ENCODE data around the gene HESX1.

The HESX1 gene

DNA sequence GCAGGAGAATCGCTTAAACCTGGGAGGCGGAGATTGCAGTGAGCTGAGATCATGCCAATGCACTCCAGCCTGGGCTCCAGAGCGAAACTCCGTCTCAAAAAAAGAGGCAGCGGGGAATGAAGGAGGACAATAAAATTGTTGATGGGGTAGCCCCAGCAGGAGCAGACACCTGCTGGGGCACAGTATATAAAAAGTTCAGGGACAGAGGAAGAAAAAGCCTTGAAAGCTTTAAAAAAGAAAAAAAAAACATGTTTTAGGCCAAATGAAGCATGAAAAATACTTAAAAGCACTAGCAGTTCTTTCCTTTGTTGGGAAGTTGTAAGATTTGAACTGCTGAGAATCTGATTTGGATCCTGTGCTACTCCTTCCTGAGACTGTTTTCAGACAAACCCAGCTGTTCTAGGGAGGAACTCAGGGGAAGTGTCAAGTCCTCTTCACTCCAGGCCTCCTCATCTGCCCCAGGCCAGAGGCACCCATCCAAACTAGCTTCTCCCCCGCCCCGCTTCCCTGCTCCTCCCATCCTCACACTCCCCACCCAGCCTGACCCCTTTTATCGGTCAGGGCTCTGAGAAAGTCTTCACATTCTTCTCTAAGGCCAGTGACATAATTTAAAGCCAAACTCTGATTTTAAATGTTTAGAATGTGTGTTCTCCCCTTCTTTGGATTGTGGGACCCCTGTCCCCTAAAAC lies 39.6 kb downstream of the HESX1 start:
- H3K27ac ChIP-seq: no peak overlapping the region
- TF ChIP-seq, protein P1, sequence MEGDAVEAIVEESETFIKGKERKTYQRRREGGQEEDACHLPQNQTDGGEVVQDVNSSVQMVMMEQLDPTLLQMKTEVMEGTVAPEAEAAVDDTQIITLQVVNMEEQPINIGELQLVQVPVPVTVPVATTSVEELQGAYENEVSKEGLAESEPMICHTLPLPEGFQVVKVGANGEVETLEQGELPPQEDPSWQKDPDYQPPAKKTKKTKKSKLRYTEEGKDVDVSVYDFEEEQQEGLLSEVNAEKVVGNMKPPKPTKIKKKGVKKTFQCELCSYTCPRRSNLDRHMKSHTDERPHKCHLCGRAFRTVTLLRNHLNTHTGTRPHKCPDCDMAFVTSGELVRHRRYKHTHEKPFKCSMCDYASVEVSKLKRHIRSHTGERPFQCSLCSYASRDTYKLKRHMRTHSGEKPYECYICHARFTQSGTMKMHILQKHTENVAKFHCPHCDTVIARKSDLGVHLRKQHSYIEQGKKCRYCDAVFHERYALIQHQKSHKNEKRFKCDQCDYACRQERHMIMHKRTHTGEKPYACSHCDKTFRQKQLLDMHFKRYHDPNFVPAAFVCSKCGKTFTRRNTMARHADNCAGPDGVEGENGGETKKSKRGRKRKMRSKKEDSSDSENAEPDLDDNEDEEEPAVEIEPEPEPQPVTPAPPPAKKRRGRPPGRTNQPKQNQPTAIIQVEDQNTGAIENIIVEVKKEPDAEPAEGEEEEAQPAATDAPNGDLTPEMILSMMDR (conservative IDR thresholded peaks at IDR 0.05): no peak

DNA sequence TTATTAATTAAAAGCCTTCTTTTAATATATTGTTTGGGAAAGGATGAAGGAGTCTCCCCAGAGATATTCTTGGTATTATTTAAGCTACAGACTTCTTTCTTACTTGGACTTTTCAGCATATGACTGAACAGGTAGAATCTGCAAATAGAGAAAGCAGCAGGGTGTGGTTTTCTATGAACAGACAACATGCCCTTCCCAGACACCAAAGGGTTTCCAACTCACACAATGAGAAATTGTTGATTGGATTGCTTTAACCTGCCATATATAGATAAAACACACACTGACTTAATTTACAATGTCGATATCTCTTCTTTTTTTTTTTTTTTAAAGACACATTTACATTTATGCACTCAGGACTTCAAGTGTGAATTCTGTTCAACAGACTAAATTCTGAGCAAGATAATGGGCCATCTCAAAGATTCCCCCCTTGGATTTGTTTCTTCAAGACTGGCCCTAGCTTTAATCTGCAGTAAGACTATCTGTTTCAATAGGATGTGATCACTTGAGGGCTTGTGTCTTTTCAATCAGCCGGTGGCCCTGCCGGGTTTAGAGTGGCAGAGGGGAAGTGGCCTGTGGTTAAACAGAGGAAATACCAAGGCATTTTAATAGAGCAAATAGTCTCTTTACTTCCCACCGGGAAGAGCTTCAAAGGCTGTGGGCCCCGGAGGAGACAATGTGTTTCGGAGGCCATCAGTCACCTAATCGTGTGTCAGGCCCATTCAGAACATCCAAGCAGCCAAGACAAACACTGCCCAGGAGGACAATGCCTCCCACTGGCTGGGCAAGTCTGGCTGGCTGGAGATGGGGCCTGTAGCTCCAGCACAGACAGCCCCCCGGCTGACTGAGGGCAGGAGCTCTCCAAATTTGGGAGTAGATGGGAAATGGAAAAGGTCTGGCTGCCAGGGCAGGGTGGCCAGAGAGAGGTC lies 40.7 kb downstream of the HESX1 start:
- no peak overlapping the region for H3K27ac ChIP-seq

DNA sequence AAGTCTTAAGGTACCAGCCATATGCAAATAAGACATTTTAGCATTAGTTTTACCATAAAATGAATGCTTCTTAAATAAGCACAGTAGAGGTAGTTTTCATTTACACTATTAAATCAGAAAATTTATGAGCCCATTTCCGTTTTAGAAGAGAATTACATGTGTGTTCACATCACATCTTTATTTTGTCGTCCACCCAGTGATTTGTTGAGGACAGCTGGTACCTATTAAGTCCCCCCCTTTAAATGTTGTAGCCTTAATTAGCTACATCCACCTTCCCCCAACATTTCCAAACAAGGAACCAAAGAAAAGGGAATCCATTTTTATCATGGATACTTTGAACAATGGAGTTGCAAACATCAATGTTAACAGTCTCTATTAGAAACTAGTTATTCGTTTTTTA lies 41.5 kb downstream of the HESX1 start:
- TF ChIP-seq, protein P1 (conservative IDR thresholded peaks at IDR 0.05): no peak
- TF ChIP-seq ZFX (IDR thresholded peaks at IDR 0.05): no peak
- H3K27ac ChIP-seq: no peak overlapping the region

More for the DNA sequence above, 40.7 kb downstream of the HESX1 start:
- TF ChIP-seq ZFX (IDR thresholded peaks at IDR 0.05): no peak
- TF ChIP-seq, protein P1 (conservative IDR thresholded peaks at IDR 0.05): no peak

DNA sequence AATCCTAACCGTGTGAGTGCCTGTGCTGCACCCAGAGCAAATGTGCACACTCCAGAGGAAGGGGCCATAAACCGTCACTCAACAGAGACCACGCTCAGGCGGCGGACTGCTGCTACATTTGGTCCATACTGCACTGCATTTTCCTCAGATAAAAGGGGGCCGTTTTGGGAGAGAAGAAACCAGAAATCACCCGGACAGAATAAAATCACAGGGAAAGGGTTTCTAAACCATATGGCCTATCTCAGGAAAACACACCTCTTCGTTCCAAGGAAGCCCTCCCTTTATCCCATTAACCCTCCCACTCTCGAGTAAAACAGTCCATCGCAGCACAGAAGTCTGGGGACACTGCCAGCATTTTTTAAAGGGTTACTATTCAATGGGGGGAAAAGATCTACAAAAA lies 42.2 kb downstream of the HESX1 start:
- no peak for TF ChIP-seq ZFX (IDR thresholded peaks at IDR 0.05)
- TF ChIP-seq, protein P1 (conservative IDR thresholded peaks at IDR 0.05): no peak
- no peak overlapping the region for H3K27ac ChIP-seq

DNA sequence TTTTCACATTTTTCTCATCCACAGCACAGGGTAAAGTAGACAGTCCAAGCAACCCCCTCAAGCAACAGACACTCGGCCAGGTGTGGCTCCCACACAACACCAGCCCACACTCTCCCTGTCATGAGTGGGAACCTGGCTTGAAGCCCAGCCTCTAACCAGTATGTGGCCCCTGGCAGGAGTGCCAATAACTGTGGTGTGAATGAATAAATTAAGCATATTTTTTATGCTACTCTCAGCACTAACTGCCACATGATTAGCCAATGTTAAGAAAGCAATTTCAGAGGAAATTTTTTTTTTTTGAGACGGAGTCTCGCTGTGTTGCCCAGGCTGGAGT lies 44.5 kb downstream of the HESX1 start:
- no peak overlapping the region for H3K27ac ChIP-seq
- TF ChIP-seq, protein P1 (conservative IDR thresholded peaks at IDR 0.05): no peak
- no peak for TF ChIP-seq ZFX (IDR thresholded peaks at IDR 0.05)

DNA sequence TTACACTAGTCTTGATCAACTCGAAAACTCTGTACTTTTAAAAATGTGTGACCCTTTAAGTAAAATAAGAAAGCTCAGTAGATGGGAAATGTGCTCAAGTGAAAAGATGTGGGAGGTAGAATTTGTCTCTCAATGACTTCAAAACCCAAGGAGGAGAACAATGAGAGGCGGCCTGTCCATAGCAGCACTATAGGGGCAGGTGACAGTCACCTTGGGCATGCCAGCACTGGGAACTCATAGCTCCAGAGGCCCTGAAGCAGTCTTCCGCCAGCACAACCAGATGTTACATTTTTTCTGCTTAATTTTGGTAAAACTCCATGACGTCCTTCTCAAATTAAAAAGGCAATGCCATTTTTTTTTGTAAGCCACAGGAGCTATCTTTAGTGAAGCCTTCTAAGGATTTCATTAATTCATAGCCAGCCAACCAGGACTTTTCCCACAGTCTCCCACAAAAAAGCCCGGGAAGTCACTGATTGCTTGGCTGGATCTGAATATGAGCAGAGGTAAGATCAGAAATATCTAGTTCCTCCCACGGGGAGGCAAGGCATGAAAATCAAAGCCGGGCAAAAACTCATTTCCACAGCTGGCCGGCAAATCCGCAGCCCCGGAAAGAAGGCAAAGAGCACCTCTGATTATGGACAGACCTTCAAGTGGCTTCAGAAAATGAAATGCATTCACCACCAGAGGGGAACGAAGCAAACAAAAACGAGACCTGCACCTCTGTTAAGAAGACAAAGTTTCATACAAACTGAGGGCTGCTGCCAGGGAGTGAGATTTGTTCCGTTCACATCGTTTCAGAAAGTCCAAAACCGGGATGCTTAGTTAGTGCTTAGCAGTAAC lies 45.1 kb downstream of the HESX1 start:
- no peak for TF ChIP-seq ZFX (IDR thresholded peaks at IDR 0.05)
- TF ChIP-seq, protein P1 (conservative IDR thresholded peaks at IDR 0.05): no peak
- no peak overlapping the region for H3K27ac ChIP-seq
